Measurements from ENCODE around the gene ELMO1.

ELMO1 gene

GRCh38 chr7:37337522-37337921, 111.1 kb downstream of the ELMO1 start:
- TF ChIP-seq, protein P1, sequence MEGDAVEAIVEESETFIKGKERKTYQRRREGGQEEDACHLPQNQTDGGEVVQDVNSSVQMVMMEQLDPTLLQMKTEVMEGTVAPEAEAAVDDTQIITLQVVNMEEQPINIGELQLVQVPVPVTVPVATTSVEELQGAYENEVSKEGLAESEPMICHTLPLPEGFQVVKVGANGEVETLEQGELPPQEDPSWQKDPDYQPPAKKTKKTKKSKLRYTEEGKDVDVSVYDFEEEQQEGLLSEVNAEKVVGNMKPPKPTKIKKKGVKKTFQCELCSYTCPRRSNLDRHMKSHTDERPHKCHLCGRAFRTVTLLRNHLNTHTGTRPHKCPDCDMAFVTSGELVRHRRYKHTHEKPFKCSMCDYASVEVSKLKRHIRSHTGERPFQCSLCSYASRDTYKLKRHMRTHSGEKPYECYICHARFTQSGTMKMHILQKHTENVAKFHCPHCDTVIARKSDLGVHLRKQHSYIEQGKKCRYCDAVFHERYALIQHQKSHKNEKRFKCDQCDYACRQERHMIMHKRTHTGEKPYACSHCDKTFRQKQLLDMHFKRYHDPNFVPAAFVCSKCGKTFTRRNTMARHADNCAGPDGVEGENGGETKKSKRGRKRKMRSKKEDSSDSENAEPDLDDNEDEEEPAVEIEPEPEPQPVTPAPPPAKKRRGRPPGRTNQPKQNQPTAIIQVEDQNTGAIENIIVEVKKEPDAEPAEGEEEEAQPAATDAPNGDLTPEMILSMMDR (IDR thresholded peaks at IDR 0.05; ENCODE audit: low read depth, low read length), result no peak
- H3K9me3 ChIP-seq (ENCODE audit: severe bottlenecking), result no peaks in the 10 kb centered on the region
- no peak for DNase-seq
- no peak overlapping the region for H3K4me3 ChIP-seq (ENCODE audit: low read depth, low read length)
- no peaks in the 10 kb centered on the region for H3K36me3 ChIP-seq
- H3K27me3 ChIP-seq (ENCODE audit: insufficient read depth, low read depth, severe bottlenecking), result no peaks in the 10 kb centered on the region
- H3K27ac ChIP-seq, result no peak overlapping the region

DNA sequence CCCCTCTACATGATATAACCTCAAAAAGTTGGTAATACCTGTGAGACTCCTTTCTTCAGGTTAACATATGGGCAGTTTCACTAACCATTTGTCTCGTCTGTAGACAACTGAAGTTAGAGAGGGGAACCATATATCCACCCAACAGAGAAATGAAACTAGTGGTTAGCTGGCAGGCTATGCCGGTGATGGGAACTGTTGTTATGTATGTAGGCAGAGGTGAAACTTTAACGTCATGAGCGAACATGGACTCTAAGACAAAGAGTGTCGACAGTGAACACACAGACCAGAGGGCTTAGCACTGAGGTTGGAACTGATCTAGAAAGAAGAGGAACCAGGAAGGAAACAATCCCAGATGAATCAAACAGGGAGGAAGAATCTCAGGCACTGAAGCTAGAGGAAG, 112.4 kb downstream of the ELMO1 start:
- no peaks in the 10 kb centered on the region for H3K27me3 ChIP-seq (ENCODE audit: insufficient read depth, low read depth, severe bottlenecking)
- no peak for DNase-seq
- no peaks in the 10 kb centered on the region for H3K9me3 ChIP-seq (ENCODE audit: severe bottlenecking)
- no peaks in the 10 kb centered on the region for H3K36me3 ChIP-seq
- TF ChIP-seq, protein P1 (IDR thresholded peaks at IDR 0.05; ENCODE audit: low read depth, low read length), result no peak
- H3K27ac ChIP-seq, result no peak overlapping the region
- H3K4me3 ChIP-seq (ENCODE audit: low read depth, low read length), result no peak overlapping the region

GRCh38 chr7:37333075-37333474, 115.6 kb downstream of the ELMO1 start:
- no peaks in the 10 kb centered on the region for H3K36me3 ChIP-seq
- H3K27me3 ChIP-seq (ENCODE audit: insufficient read depth, low read depth, severe bottlenecking), result no peaks in the 10 kb centered on the region
- no peak overlapping the region for H3K27ac ChIP-seq
- DNase-seq, result no peak
- no peak overlapping the region for H3K4me3 ChIP-seq (ENCODE audit: low read depth, low read length)
- no peaks in the 10 kb centered on the region for H3K9me3 ChIP-seq (ENCODE audit: severe bottlenecking)
- TF ChIP-seq, protein P1 (IDR thresholded peaks at IDR 0.05; ENCODE audit: low read depth, low read length), result no peak

DNA sequence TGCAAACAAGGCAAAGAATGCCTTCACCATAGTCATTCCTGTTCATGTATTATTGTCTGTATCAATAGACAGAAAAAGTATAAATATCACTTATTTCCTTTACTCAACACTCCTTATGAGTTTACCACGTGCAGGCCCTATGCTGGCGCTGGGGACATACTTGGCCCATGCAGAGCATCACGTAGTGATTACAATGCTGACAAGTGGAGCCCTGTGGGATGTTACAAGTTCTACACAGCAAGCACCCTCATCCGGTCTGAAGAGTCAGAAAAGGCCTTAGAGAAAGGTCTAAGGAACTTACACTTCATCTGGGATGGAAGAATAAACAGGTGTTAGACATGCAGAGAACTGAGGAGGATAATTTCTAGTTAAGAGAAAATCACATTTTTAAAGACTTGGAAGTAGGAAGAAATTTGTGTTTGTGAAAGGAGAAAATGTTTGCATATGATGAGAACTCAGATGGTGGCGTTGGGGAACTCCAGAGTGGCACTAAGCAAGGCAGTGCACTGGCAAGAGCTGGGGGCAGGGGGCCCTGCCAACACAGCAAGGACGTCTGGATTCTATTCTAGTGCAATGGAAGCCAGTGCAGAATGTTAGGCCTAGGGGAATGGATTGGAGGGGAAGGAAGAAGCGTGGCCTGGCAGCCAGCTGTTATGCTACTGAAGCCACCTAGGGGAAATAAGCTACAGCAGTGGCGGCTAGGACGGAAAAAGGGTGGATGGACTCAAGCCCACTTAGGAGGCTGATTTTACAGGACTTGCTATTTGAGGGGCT, 116.2 kb downstream of the ELMO1 start:
- TF ChIP-seq, protein P1 (IDR thresholded peaks at IDR 0.05; ENCODE audit: low read depth, low read length), result no peak
- H3K4me3 ChIP-seq (ENCODE audit: low read depth, low read length), result no peak overlapping the region
- H3K36me3 ChIP-seq, result no peaks in the 10 kb centered on the region
- no peaks in the 10 kb centered on the region for H3K27me3 ChIP-seq (ENCODE audit: insufficient read depth, low read depth, severe bottlenecking)
- H3K9me3 ChIP-seq (ENCODE audit: severe bottlenecking), result no peaks in the 10 kb centered on the region
- no peak for DNase-seq
- no peak overlapping the region for H3K27ac ChIP-seq

- Histone ChIP-seq H3K9me3 (ENCODE audit: severe bottlenecking) (no peaks in the 10 kb centered on the region), H3K27ac (no peak overlapping the region), H3K36me3 (no peaks in the 10 kb centered on the region), H3K4me3 (ENCODE audit: low read depth, low read length) (no peak overlapping the region), H3K27me3 (ENCODE audit: insufficient read depth, low read depth, severe bottlenecking) (no peaks in the 10 kb centered on the region)
- DNase-seq, result no peak
- TF ChIP-seq, protein P1 (IDR thresholded peaks at IDR 0.05; ENCODE audit: low read depth, low read length), result no peak
These were observed 117.9 kb downstream of the ELMO1 start for GRCh38 chr7:37330775-37331174.

DNA sequence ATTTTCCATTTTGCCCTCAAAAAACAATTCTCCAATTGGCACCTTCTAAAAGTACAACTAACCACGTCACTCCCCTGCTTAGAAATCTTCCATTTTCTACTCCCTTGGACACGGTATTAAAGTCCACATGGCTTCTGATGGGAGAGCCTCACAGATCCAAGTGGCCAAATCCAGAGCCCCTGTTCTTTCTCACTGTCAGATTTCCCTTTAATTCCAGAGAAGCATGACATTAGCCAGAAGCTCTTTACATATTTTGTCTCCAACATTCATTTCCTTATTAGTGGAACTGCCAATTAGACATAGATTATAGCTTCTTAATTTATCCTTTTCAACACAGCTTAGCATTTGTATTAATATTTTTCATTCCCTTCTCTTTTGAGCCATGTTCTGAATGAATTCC, 118.7 kb downstream of the ELMO1 start:
- H3K36me3 ChIP-seq, result no peaks in the 10 kb centered on the region
- no peaks in the 10 kb centered on the region for H3K9me3 ChIP-seq (ENCODE audit: severe bottlenecking)
- TF ChIP-seq, protein P1 (IDR thresholded peaks at IDR 0.05; ENCODE audit: low read depth, low read length), result no peak
- DNase-seq, result no peak
- no peaks in the 10 kb centered on the region for H3K27me3 ChIP-seq (ENCODE audit: insufficient read depth, low read depth, severe bottlenecking)
- H3K4me3 ChIP-seq (ENCODE audit: low read depth, low read length), result no peak overlapping the region
- no peak overlapping the region for H3K27ac ChIP-seq

Measured in WERI-Rb-1 (cell line).